Measurements from ENCODE around the gene ZDHHC8.

GRCh38 chr22:20093418-20094196, 38.0 kb upstream of the ZDHHC8 start:
- TF ChIP-seq CTCF (IDR thresholded peaks at IDR 0.05; ENCODE audit: borderline replicate concordance, extremely low read depth, low read length, poor library complexity, severe bottlenecking) = no peak
- TF ChIP-seq EZH2 (IDR thresholded peaks at IDR 0.05; ENCODE audit: borderline replicate concordance, low read depth, low read length, severe bottlenecking) = no peak
